ENCODE results near the gene JAML. TPM values are rescaled to one million over a fixed set of nuclear protein-coding genes. Genes with fewer than 3 reads are reported as not detected.

Gene JAML
- total and polyA plus RNA-seq, 2 of the 8 experiments (the other 6 are each of a cell fraction or from before 2014, with no cell fraction given), result 0.12 to 0.58 TPM

DNA sequence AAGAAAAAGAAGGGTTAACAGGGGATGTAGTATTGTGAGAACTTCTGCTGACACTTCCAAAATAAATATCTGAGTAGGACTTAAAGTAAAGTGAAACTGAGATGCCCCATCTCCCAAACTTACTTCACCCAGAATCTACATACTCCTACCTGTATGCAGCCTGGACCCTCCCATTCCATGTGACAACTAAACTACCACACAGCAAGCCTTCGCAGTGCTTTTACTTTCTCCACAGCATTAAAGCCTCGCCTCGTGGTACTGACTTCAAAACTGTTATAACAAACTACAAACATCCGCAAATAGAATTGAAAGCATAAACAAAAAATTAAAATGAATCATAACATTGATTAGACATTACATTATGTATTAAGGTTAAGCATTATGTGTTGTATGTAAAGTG lies 38.3 kb upstream of the JAML start:
- Histone ChIP-seq H3K27ac (ENCODE audit: low read depth, low read length) (no peak overlapping the region), H3K14ac (ENCODE audit: insufficient read length) (no peak overlapping the region), H4K8ac (ENCODE audit: extremely low read depth, insufficient read depth, low read length) (no peak overlapping the region), H3K4me3 (ENCODE audit: extremely low read depth in 1 of 4, insufficient read depth in 2 of 4, low read depth in 3 of 4, low read length in 4 of 4) (peak overlapping the region in 2 of 4 experiments; percentile 28 to 59; a peak in 2 of 8 replicates), H3K4ac (replicated peaks; ENCODE audit: insufficient read length, low read depth, low read length) (no peak overlapping the region), H3K36me3 (ENCODE audit: control insufficient read depth in 2 of 4, insufficient read depth in 4 of 4, low read length in 3 of 4) (no peaks in the 10 kb centered on the region), H3K23me2 (ENCODE audit: low read depth, low read length) (peaks cover 5% of the 10 kb centered on the region; the same call in 1 of the 2 replicates), H3K9ac (replicated peaks in 1 of 4; ENCODE audit: extremely low read depth in 1 of 4, low read depth in 3 of 4, low read length in 3 of 4) (no peak overlapping the region), H2BK12ac (ENCODE audit: low read depth, low read length) (no peak overlapping the region), H3K9me3 (ENCODE audit: insufficient read depth in 2 of 2, low read depth in 1 of 2, low read length in 1 of 2) (no peaks in the 10 kb centered on the region), H2AFZ (ENCODE audit: low read length) (no peak overlapping the region), H3K4me2 (ENCODE audit: insufficient read depth in 1 of 2, low read depth in 2 of 2, low read length in 2 of 2) (peak overlapping the region; percentile 75 to 95; a peak in 1 of 4 replicates), H3K79me1 (ENCODE audit: low read depth, low read length) (no peaks in the 10 kb centered on the region), H3K56ac (replicated peaks; ENCODE audit: insufficient read length, low read depth, low read length) (no peak overlapping the region), H4K20me1 (replicated peaks in 1 of 2; ENCODE audit: control insufficient read depth in 1 of 2, insufficient read depth in 2 of 2, low read length in 2 of 2) (no peaks in the 10 kb centered on the region), H2BK120ac (replicated peaks; ENCODE audit: low read depth, low read length) (no peak overlapping the region), H2BK15ac (ENCODE audit: low read length) (no peak overlapping the region), H2BK20ac (ENCODE audit: low read length) (no peak overlapping the region), H4K5ac (ENCODE audit: insufficient read length, low read depth, low read length) (no peak overlapping the region), H2AK5ac (ENCODE audit: low read depth, low read length) (no peak overlapping the region), H3K23ac (ENCODE audit: insufficient read length) (no peak overlapping the region), H3K79me2 (ENCODE audit: control insufficient read depth in 1 of 2, insufficient read depth in 2 of 2, low read length in 2 of 2) (no peaks in the 10 kb centered on the region), H2BK5ac (ENCODE audit: low read depth, low read length) (no peak overlapping the region), H3K18ac (ENCODE audit: extremely low read depth, low read length) (no peak overlapping the region), H4K91ac (replicated peaks; ENCODE audit: insufficient read length, low read length) (no peak overlapping the region), H3K27me3 (replicated peaks in 1 of 4; ENCODE audit: control insufficient read depth in 3 of 4, extremely low read depth in 1 of 4, insufficient read depth in 3 of 4, low read length in 3 of 4) (peaks cover 1 to 42% (median 30%) of the 10 kb centered on the region in 4 experiments), H3K4me1 (replicated peaks in 1 of 4; ENCODE audit: control insufficient read depth in 3 of 4, insufficient read depth in 4 of 4, low read length in 3 of 4) (peaks cover 3 to 11% (median 4%) of the 10 kb centered on the region in 4 experiments; a peak in 4 of 7 replicates)
- 92% methylated on average over 4 of the region's 4 CpGs; no CpG with 5 or more reads in 1 of the 2 experiments for WGBS, 2 experiments (ENCODE audit: extremely low coverage in 1 of 2, insufficient coverage in 1 of 2, insufficient read length in 1 of 2, insufficient replicate concordance in 2 of 2, low coverage in 1 of 2, low lambda C conversion rate in 2 of 2, missing lambda C conversion rate in 1 of 2)
- TF ChIP-seq, protein P1, sequence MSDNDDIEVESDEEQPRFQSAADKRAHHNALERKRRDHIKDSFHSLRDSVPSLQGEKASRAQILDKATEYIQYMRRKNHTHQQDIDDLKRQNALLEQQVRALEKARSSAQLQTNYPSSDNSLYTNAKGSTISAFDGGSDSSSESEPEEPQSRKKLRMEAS (IDR thresholded peaks at IDR 0.05), result no peak
- no peak for TF ChIP-seq CEBPB (IDR thresholded peaks at IDR 0.05; ENCODE audit: low read depth, low read length)
- no peak for TF ChIP-seq GABPA (IDR thresholded peaks at IDR 0.05; ENCODE audit: borderline replicate concordance, insufficient read depth, low read length)
- no peak for TF ChIP-seq SIX5 (IDR thresholded peaks at IDR 0.05; ENCODE audit: low read depth, low read length)
- TF ChIP-seq SP2 (IDR thresholded peaks at IDR 0.05; ENCODE audit: low read length), result no peak
- no peak for TF ChIP-seq CHD1 (IDR thresholded peaks at IDR 0.05; ENCODE audit: low read depth, low read length)
- TF ChIP-seq SRF (IDR thresholded peaks at IDR 0.05; ENCODE audit: low read depth, low read length), result no peak
- TF ChIP-seq SIRT6 (IDR thresholded peaks at IDR 0.05; ENCODE audit: low read length), result no peak
- TF ChIP-seq ASH2L (IDR thresholded peaks at IDR 0.05; ENCODE audit: low read length), result no peak
- TF ChIP-seq SP1 (IDR thresholded peaks at IDR 0.05; ENCODE audit: low read depth, low read length), result no peak
- no peak for TF ChIP-seq FOSL1 (IDR thresholded peaks at IDR 0.05; ENCODE audit: insufficient read depth, low read depth, low read length)
- TF ChIP-seq POU5F1 (IDR thresholded peaks at IDR 0.05; ENCODE audit: low read depth, low read length), result no peak
- TF ChIP-seq NRF1 (IDR thresholded peaks at IDR 0.05; ENCODE audit: low read depth, low read length), result no peak
- no peak for TF ChIP-seq CBX5 (IDR thresholded peaks at IDR 0.05; ENCODE audit: low read depth, low read length)
- no peak for TF ChIP-seq MAFK (IDR thresholded peaks at IDR 0.05; ENCODE audit: low read depth, low read length)
- DNase-seq (ENCODE audit: low read depth in 1 of 2, low spot score in 2 of 2) (no peak), FAIRE-seq (no peak)
- ChIA-PET POLR2A (ENCODE audit: partially characterized antibody) (interaction anchor here (2.0 kb wide), 1 partner anchor 13 kb away, joined by 6 read pairs; no protein-coding TSS in a partner anchor), CTCF (ENCODE audit: partially characterized antibody) (interaction anchor here (0.7 to 2.0 kb wide), 4 partner anchors 11 to 64 kb away, joined by 3 to 7 read pairs (median 5); partner anchors contain the start of gene MPZL3)

Data from H1 (cell line).